Testis (tissue), 3 donors: ENCODE results near the gene HLA-DQA1. TPM values are rescaled to one million over a fixed set of nuclear protein-coding genes. Genes with fewer than 3 reads are reported as not detected.
"Not testable (repeated sequence)": the region's sequence is repeated elsewhere in the genome, so short reads cannot be mapped to it uniquely, and the experiment has no call there.

Experiments used
- DNase-seq: peaks from one replicate; pipeline ENCODE4 v3.0.0-alpha.2; 2019
- H3K27ac ChIP-seq, 2 donors: fragments of 200-600 bp; sonication (generic); one replicate each; pipeline ENCODE4 v1.5.1; 2019
- H3K27me3 ChIP-seq: fragments of 200-600 bp; sonication (generic); one replicate; pipeline ENCODE4 v1.5.1; 2019
- H3K36me3 ChIP-seq: fragments of 200-600 bp; sonication (generic); one replicate; pipeline ENCODE4 v1.5.1; 2017; ENCODE audit warnings: low read depth; ENCODE audit errors: missing control alignments
- H3K4me1 ChIP-seq: fragments of 200-600 bp; sonication (generic); one replicate; pipeline ENCODE4 v1.5.1; 2019
- H3K4me3 ChIP-seq, 2 donors: fragments of 200-600 bp; sonication (generic); one replicate each; pipeline ENCODE4 v1.5.1; 2017 to 2019
- H3K9me3 ChIP-seq: fragments of 200-600 bp; sonication (generic); one replicate; pipeline ENCODE4 v1.5.1; 2017
- POLR2A ChIP-seq: fragments of 450-650 bp; IDR thresholded peaks from one replicate; pipeline ENCODE4 v1.6.1; 2017; ENCODE audit warnings: antibody characterized with exemption, mild to moderate bottlenecking, moderate library complexity
- WGBS, 2 donors: methylation state at CpG; one replicate each; pipeline ENCODE4 v1.1.5; 2018; 5-methylcytosine and 5-hydroxymethylcytosine counted together
- intact Hi-C: fragments of 100-400 bp; cut with DNase I; formaldehyde crosslinking; loops from one replicate; pipeline ENCODE4 v1.15.1; 2023; ENCODE audit warnings: low total_unique reads
- polyA plus RNA-seq: library from polyadenylated mRNA; stranded (reverse); fragments of 350-450 nt; fragmentation: Illumina TruSeq; extraction: RNeasy Lipid Tissue Mini Kit (QIAGEN cat#74804); gene quantifications from one replicate; pipeline ENCODE4 v1.2.3, GENCODE V29; 2014; ENCODE audit warnings: low read depth, low replicate concordance; ENCODE audit not compliant: insufficient read depth
- total RNA-seq, 2 donors: library from RNA; depleted of rRNA; stranded (reverse); fragments of >200 nt; gene quantifications; one replicate each; pipeline ENCODE4 v1.2.3, GENCODE V29; 2016
- TF ChIP-seq, protein P1 (sequence below), 3 experiments: fragments of 450-650 bp in 2 of 3; fragments of 200-600 bp in 1 of 3; sonication (generic) in 1 of 3; IDR thresholded peaks; one replicate each; pipeline ENCODE4 v1.5.1; 2016 to 2019; ENCODE audit warnings: antibody characterized with exemption in 3 of 3, mild to moderate bottlenecking in 2 of 3, moderate library complexity in 1 of 3

The HLA-DQA1 gene
- total and polyA plus RNA-seq, 3 donors from 2014 or later = 0.94 to 33.9 (median 1.6) TPM

DNA sequence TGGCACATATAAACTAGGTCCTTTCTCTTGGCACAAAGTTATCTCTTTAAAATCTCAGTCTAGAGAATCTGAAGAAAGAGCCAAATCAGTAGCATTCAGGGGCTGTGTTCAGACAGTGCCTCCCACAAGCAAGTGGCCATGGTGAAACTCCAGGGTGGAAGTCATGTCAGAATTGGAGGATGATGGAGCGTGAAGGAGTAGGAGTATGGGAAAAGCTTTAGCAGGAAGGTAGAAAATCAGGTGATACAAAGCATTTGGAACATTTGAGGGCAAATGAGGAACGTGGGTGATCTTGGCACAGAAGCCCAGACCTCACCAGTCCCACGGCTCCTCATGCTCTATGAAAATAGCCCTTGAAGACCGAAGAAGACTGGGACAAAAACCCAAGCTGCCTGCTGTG lies 32.0 kb downstream of the HLA-DQA1 start:
- no peak for DNase-seq
- no peak for TF ChIP-seq POLR2A
- TF ChIP-seq, protein P1, sequence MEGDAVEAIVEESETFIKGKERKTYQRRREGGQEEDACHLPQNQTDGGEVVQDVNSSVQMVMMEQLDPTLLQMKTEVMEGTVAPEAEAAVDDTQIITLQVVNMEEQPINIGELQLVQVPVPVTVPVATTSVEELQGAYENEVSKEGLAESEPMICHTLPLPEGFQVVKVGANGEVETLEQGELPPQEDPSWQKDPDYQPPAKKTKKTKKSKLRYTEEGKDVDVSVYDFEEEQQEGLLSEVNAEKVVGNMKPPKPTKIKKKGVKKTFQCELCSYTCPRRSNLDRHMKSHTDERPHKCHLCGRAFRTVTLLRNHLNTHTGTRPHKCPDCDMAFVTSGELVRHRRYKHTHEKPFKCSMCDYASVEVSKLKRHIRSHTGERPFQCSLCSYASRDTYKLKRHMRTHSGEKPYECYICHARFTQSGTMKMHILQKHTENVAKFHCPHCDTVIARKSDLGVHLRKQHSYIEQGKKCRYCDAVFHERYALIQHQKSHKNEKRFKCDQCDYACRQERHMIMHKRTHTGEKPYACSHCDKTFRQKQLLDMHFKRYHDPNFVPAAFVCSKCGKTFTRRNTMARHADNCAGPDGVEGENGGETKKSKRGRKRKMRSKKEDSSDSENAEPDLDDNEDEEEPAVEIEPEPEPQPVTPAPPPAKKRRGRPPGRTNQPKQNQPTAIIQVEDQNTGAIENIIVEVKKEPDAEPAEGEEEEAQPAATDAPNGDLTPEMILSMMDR (IDR thresholded peaks at IDR 0.05) = no peak
- 57 to 72% methylated on average over 4 of the region's 4 CpGs for whole genome bisulfite sequencing, 2 donors

GRCh38 chr6:32669893-32670292 lies 32.7 kb downstream of the HLA-DQA1 start:
- Histone ChIP-seq H3K9me3 (no peaks in the 10 kb centered on the region), H3K36me3 (no peaks in the 10 kb centered on the region), H3K27ac (no peak overlapping the region), H3K4me3 (no peak overlapping the region), H3K27me3 (no peaks in the 10 kb centered on the region), H3K4me1 (no peaks in the 10 kb centered on the region)
- intact Hi-C loops = loop anchor here (10.0 kb wide), 1 partner anchor 95 kb away; the partner anchor contains the start of gene HLA-DQB2
- no peak for DNase-seq
- TF ChIP-seq, protein P1 (IDR thresholded peaks at IDR 0.05) = no peak
- TF ChIP-seq POLR2A = no peak

More for the DNA sequence above, 32.0 kb downstream of the HLA-DQA1 start:
- H3K9me3 ChIP-seq = no peaks in the 10 kb centered on the region
- H3K27me3 ChIP-seq = no peaks in the 10 kb centered on the region
- no peaks in the 10 kb centered on the region for H3K36me3 ChIP-seq
- H3K4me1 ChIP-seq = no peaks in the 10 kb centered on the region
- H3K4me3 ChIP-seq = no peak overlapping the region
- intact Hi-C loops = loop anchor here (10.0 kb wide), 1 partner anchor 96 kb away; the partner anchor contains the start of gene HLA-DQB2
- no peak overlapping the region for H3K27ac ChIP-seq

DNA sequence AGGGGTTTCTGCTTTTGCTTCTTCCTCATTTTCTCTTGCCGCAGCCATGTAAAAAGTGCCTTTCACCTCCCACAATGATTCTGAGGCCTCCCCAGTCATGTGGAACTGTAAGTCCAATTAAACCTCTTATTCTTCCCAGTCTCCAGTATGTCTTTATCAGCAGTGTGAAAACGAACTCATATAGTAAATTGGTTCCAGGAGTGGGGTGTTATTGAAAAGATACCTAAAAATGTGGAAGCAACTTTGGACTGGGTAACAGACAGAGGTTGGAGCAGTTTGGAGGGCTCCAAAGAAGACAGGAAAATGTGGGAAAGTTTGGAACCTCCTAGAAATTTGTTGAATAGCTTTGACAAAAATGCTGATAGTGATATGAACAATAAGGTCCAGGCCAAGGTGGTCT lies 34.7 kb downstream of the HLA-DQA1 start:
- DNase-seq, H3K9me3 ChIP-seq, H3K36me3 ChIP-seq, H3K27ac ChIP-seq, H3K4me1 ChIP-seq, H3K4me3 ChIP-seq, intact Hi-C loops, H3K27me3 ChIP-seq: not testable (repeated sequence)
- WGBS, 2 donors = 49 to 82% methylated on average over 2 of the region's 2 CpGs

DNA sequence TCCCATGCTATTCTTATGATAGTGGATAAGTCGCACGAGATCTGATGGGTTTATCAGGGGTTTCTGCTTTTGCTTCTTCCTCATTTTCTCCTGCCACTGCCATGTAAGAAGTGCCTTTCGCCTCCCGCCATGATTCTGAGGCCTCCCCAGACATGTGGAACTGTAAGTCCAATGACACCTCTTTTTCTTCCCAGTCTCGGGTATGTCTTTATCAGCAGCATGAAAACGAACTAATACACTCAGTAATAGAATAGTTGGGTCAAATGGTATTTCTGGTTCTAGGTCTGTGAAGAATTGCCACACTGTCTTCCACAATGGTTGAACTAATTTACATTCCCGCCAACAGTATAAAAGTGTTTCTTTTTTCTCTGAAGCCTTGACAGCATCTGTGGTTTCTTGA lies 36.9 kb downstream of the HLA-DQA1 start:
- intact Hi-C loops, H3K4me3 ChIP-seq, DNase-seq, H3K36me3 ChIP-seq, H3K9me3 ChIP-seq, H3K4me1 ChIP-seq, H3K27ac ChIP-seq, H3K27me3 ChIP-seq: not testable (repeated sequence)
- WGBS, 2 donors = 71 to 88% methylated on average over 7 of the region's 7 CpGs

GRCh38 chr6:32679492-32679891 lies 42.3 kb downstream of the HLA-DQA1 start:
- no peaks in the 10 kb centered on the region for H3K27me3 ChIP-seq
- no peaks in the 10 kb centered on the region for H3K4me1 ChIP-seq
- no peak for DNase-seq
- H3K36me3 ChIP-seq = no peaks in the 10 kb centered on the region
- H3K9me3 ChIP-seq = no peaks in the 10 kb centered on the region
- H3K4me3 ChIP-seq = no peak overlapping the region
- intact Hi-C loops = no loop called here
- no peak overlapping the region for H3K27ac ChIP-seq
- 58 to 73% methylated on average over 4 of the region's 4 CpGs for WGBS, 2 donors
- no peak for TF ChIP-seq POLR2A
- TF ChIP-seq, protein P1 (IDR thresholded peaks at IDR 0.05) = no peak

DNA sequence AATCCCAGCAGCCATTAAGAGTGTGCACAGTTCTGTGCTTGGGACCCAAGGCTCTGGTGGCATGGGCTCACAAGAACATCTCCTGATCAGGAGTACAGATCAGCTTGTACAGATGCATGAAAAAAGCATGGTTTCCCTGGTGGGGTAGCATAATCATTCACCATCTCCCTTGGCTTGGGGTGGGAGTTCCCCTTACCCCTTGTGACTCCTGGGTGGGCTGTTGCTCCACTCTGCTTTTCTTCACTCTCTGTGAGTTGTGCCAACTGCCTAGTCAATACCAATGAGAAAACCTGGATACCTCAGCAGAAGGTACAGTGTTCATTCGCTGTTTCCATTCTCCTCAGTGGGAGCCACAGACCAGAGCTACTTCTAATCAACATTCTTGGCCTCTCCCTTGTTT lies 42.8 kb downstream of the HLA-DQA1 start:
- H3K4me3 ChIP-seq = no peak overlapping the region
- 43 to 60% methylated on average over 1 of the region's 1 CpG for WGBS, 2 donors

More for the DNA sequence above, 42.8 kb downstream of the HLA-DQA1 start:
- H3K4me1 ChIP-seq = no peaks in the 10 kb centered on the region
- TF ChIP-seq, protein P1 (IDR thresholded peaks at IDR 0.05) = no peak
- TF ChIP-seq POLR2A = no peak
- DNase-seq = no peak
- H3K9me3 ChIP-seq = no peaks in the 10 kb centered on the region
- no peaks in the 10 kb centered on the region for H3K27me3 ChIP-seq
- H3K27ac ChIP-seq = no peak overlapping the region
- no peaks in the 10 kb centered on the region for H3K36me3 ChIP-seq
- intact Hi-C loops = no loop called here
